ENCODE data around the gene CNTNAP2.
"Not testable (repeated sequence)": the region's sequence is repeated elsewhere in the genome, so short reads cannot be mapped to it uniquely, and the experiment has no call there.

Gene CNTNAP2

GRCh38 chr7:148277042-148277660 lies 2160.6 kb downstream of the CNTNAP2 start:
- no peak for DNase-seq
- no peaks in the 10 kb centered on the region for H3K4me1 Mint-ChIP-seq
- no peak overlapping the region for H3K4me3 Mint-ChIP-seq
- peak overlapping the region in 1 of 2 donors; percentile 87 for H3K27ac Mint-ChIP-seq
- no peak for ATAC-seq
- peaks cover 7% of the 10 kb centered on the region for H3K27me3 Mint-ChIP-seq
- H3K9me3 Mint-ChIP-seq = no peaks in the 10 kb centered on the region

GRCh38 chr7:148286150-148286549 lies 2169.5 kb downstream of the CNTNAP2 start:
- DNase-seq (no peak), ATAC-seq (no peak)
- no peak overlapping the region for H3K27ac Mint-ChIP-seq
- H3K27me3 Mint-ChIP-seq = peaks cover 8% of the 10 kb centered on the region
- H3K4me3 Mint-ChIP-seq = no peak overlapping the region
- no peaks in the 10 kb centered on the region for H3K4me1 Mint-ChIP-seq
- H3K9me3 Mint-ChIP-seq = peaks cover 0 to 7% of the 10 kb centered on the region in 2 donors

GRCh38 chr7:148287538-148287937 lies 2170.9 kb downstream of the CNTNAP2 start:
- DNase-seq (no peak), ATAC-seq (no peak)
- H3K9me3 Mint-ChIP-seq = peaks cover 0 to 7% of the 10 kb centered on the region in 2 donors
- peaks cover 10% of the 10 kb centered on the region for H3K27me3 Mint-ChIP-seq
- H3K4me3 Mint-ChIP-seq = no peak overlapping the region
- no peaks in the 10 kb centered on the region for H3K4me1 Mint-ChIP-seq
- H3K27ac Mint-ChIP-seq = no peak overlapping the region

GRCh38 chr7:148288592-148289151 lies 2172.1 kb downstream of the CNTNAP2 start:
- Mint-ChIP-seq H3K4me3 (no peak overlapping the region), H3K4me1 (no peaks in the 10 kb centered on the region), H3K27me3 (peaks cover 10% of the 10 kb centered on the region), H3K9me3 (peaks cover 0 to 7% of the 10 kb centered on the region in 2 donors), H3K27ac (no peak overlapping the region)
- no peak for ATAC-seq
- no peak for DNase-seq

- Mint-ChIP-seq H3K9me3 (no peaks in the 10 kb centered on the region), H3K27ac (no peak overlapping the region), H3K4me3 (no peak overlapping the region), H3K4me1 (no peaks in the 10 kb centered on the region), H3K27me3 (peaks cover 10% of the 10 kb centered on the region)
- DNase-seq (no peak), ATAC-seq (no peak)
Measured at GRCh38 chr7:148289630-148290029, 2173.0 kb downstream of the CNTNAP2 start.

GRCh38 chr7:148290538-148290937 lies 2173.9 kb downstream of the CNTNAP2 start:
- DNase-seq (no peak), ATAC-seq (no peak)
- no peaks in the 10 kb centered on the region for H3K9me3 Mint-ChIP-seq
- no peaks in the 10 kb centered on the region for H3K4me1 Mint-ChIP-seq
- H3K27ac Mint-ChIP-seq = no peak overlapping the region
- H3K27me3 Mint-ChIP-seq = peaks cover 10% of the 10 kb centered on the region
- H3K4me3 Mint-ChIP-seq = no peak overlapping the region

GRCh38 chr7:148291799-148292198 lies 2175.2 kb downstream of the CNTNAP2 start:
- Mint-ChIP-seq H3K4me1 (no peaks in the 10 kb centered on the region), H3K27ac (no peak overlapping the region), H3K9me3 (no peaks in the 10 kb centered on the region), H3K27me3 (peaks cover 10% of the 10 kb centered on the region), H3K4me3 (no peak overlapping the region)
- no peak for ATAC-seq
- DNase-seq = no peak

GRCh38 chr7:148296994-148297644 lies 2180.5 kb downstream of the CNTNAP2 start:
- no peak for DNase-seq
- Mint-ChIP-seq H3K4me1 (no peaks in the 10 kb centered on the region), H3K9me3 (no peaks in the 10 kb centered on the region), H3K27me3 (no peaks in the 10 kb centered on the region), H3K4me3 (no peak overlapping the region), H3K27ac (no peak overlapping the region)
- peak; percentile 23 for ATAC-seq

- H3K27ac Mint-ChIP-seq, H3K4me1 Mint-ChIP-seq, H3K4me3 Mint-ChIP-seq, DNase-seq, ATAC-seq, H3K9me3 Mint-ChIP-seq, H3K27me3 Mint-ChIP-seq: not testable (repeated sequence)
Measured at GRCh38 chr7:148298768-148299167, 2182.2 kb downstream of the CNTNAP2 start.

- DNase-seq (no peak), ATAC-seq (no peak)
- Mint-ChIP-seq H3K4me3 (no peak overlapping the region), H3K4me1 (peaks cover 9% of the 10 kb centered on the region), H3K27ac (no peak overlapping the region), H3K9me3 (no peaks in the 10 kb centered on the region), H3K27me3 (no peaks in the 10 kb centered on the region)
Measured at GRCh38 chr7:148299350-148300276, 2183.0 kb downstream of the CNTNAP2 start.

- not testable (repeated sequence) for H3K27me3 Mint-ChIP-seq
Measured at GRCh38 chr7:148302436-148302835, 2185.8 kb downstream of the CNTNAP2 start.

GRCh38 chr7:148303295-148304082 lies 2186.9 kb downstream of the CNTNAP2 start:
- no peaks in the 10 kb centered on the region for H3K27me3 Mint-ChIP-seq
- H3K27ac Mint-ChIP-seq = no peak overlapping the region
- H3K4me3 Mint-ChIP-seq = no peak overlapping the region
- H3K9me3 Mint-ChIP-seq = peaks cover 0 to 13% of the 10 kb centered on the region in 2 donors
- ATAC-seq (no peak), DNase-seq (no peak)
- H3K4me1 Mint-ChIP-seq = peaks cover 25% of the 10 kb centered on the region

More at GRCh38 chr7:148302436-148302835, 2185.8 kb downstream of the CNTNAP2 start:
- ATAC-seq, DNase-seq, H3K4me3 Mint-ChIP-seq, H3K27ac Mint-ChIP-seq: not testable (repeated sequence)
- Mint-ChIP-seq H3K4me1 (peaks cover 25% of the 10 kb centered on the region), H3K9me3 (peaks cover 0 to 13% of the 10 kb centered on the region in 2 donors)

- ATAC-seq = no peak
- no peak overlapping the region for H3K4me3 Mint-ChIP-seq
Measured at GRCh38 chr7:148304083-148304335, 2187.4 kb downstream of the CNTNAP2 start.

GRCh38 chr7:148304456-148304855 lies 2187.9 kb downstream of the CNTNAP2 start:
- H3K9me3 Mint-ChIP-seq = peaks cover 0 to 13% of the 10 kb centered on the region in 2 donors
- peak overlapping the region in 1 of 2 donors; percentile 61 for H3K27ac Mint-ChIP-seq
- H3K4me1 Mint-ChIP-seq = peaks cover 25% of the 10 kb centered on the region
- H3K27me3 Mint-ChIP-seq = no peaks in the 10 kb centered on the region
- DNase-seq (no peak), ATAC-seq (peak; percentile 39)
- H3K4me3 Mint-ChIP-seq = no peak overlapping the region

More at GRCh38 chr7:148304083-148304335, 2187.4 kb downstream of the CNTNAP2 start:
- Mint-ChIP-seq H3K27ac (peak overlapping the region in 1 of 2 donors; percentile 21), H3K9me3 (peaks cover 0 to 13% of the 10 kb centered on the region in 2 donors), H3K4me1 (peaks cover 25% of the 10 kb centered on the region), H3K27me3 (no peaks in the 10 kb centered on the region)
- DNase-seq = no peak

- peak; percentile 52 for ATAC-seq
- Mint-ChIP-seq H3K27ac (peak overlapping the region in 1 of 2 donors; percentile 20), H3K4me1 (peaks cover 25% of the 10 kb centered on the region), H3K27me3 (no peaks in the 10 kb centered on the region), H3K9me3 (peaks cover 0 to 13% of the 10 kb centered on the region in 2 donors), H3K4me3 (no peak overlapping the region)
- no peak for DNase-seq
Measured at GRCh38 chr7:148306759-148307158, 2190.2 kb downstream of the CNTNAP2 start.
